ENCODE results near the gene ARHGAP15. TPM values are rescaled to one million over a fixed set of nuclear protein-coding genes. Genes with fewer than 3 reads are reported as not detected.

The ARHGAP15 gene
- total RNA-seq, 4 donors from 2014 or later, result 0.80 to 53.1 (median 12.7) TPM

GRCh38 chr2:143336719-143337210 lies 207.5 kb downstream of the ARHGAP15 start:
- DNase-seq, result no peak
- no peak for TF ChIP-seq POLR2A (IDR thresholded peaks at IDR 0.05)
- no peak for TF ChIP-seq EP300 (IDR thresholded peaks at IDR 0.05; ENCODE audit: low read depth)
- TF ChIP-seq CTCF (IDR thresholded peaks at IDR 0.05), result no peak
- TF ChIP-seq POLR2AphosphoS5 (IDR thresholded peaks at IDR 0.05), result no peak
- H3K4me1 ChIP-seq, result no peaks in the 10 kb centered on the region
- no peaks in the 10 kb centered on the region for H3K27me3 ChIP-seq
- no peaks in the 10 kb centered on the region for H3K9me3 ChIP-seq
- H3K36me3 ChIP-seq, result no peaks in the 10 kb centered on the region
- H3K4me3 ChIP-seq, result no peak overlapping the region
- in situ Hi-C loops (cut with MboI; ENCODE audit: low pct_ligation_motif_present in 1 of 4, low pct_unique_long_range_greater_than_20kb in 1 of 4, low sequenced_read_pairs in 3 of 4), result no loop called here
- H3K27ac ChIP-seq, result no peak overlapping the region
- intact Hi-C loops (cut with DNase I; ENCODE audit: low total_unique reads), result no loop called here
- WGBS, 2 donors (ENCODE audit: low coverage in 1 of 2), result 80 to 93% methylated on average over 1 of the region's 1 CpG

- no peaks in the 10 kb centered on the region for H3K4me1 ChIP-seq
- no peak overlapping the region for H3K4me3 ChIP-seq
- WGBS, 2 donors (ENCODE audit: low coverage in 1 of 2), result 93 to 100% methylated on average over 2 of the region's 2 CpGs
- H3K27me3 ChIP-seq, result no peaks in the 10 kb centered on the region
- TF ChIP-seq CTCF (IDR thresholded peaks at IDR 0.05), result no peak
- no peak for TF ChIP-seq EP300 (IDR thresholded peaks at IDR 0.05; ENCODE audit: low read depth)
- no peak for TF ChIP-seq POLR2AphosphoS5 (IDR thresholded peaks at IDR 0.05)
- TF ChIP-seq POLR2A (IDR thresholded peaks at IDR 0.05), result no peak
- H3K9me3 ChIP-seq, result no peaks in the 10 kb centered on the region
- in situ Hi-C loops (cut with MboI; ENCODE audit: low pct_ligation_motif_present in 1 of 4, low pct_unique_long_range_greater_than_20kb in 1 of 4, low sequenced_read_pairs in 3 of 4) (no loop called here), intact Hi-C loops (cut with DNase I; ENCODE audit: low total_unique reads) (no loop called here)
- DNase-seq, result no peak
- no peaks in the 10 kb centered on the region for H3K36me3 ChIP-seq
- no peak overlapping the region for H3K27ac ChIP-seq
Measured at GRCh38 chr2:143341478-143341877, 212.3 kb downstream of the ARHGAP15 start.

- Histone ChIP-seq H3K27ac (no peak overlapping the region), H3K27me3 (no peaks in the 10 kb centered on the region), H3K4me1 (no peaks in the 10 kb centered on the region), H3K9me3 (no peaks in the 10 kb centered on the region), H3K36me3 (no peaks in the 10 kb centered on the region), H3K4me3 (no peak overlapping the region)
- 94 to 100% methylated on average over 2 of the region's 2 CpGs for WGBS, 2 donors (ENCODE audit: low coverage in 1 of 2)
- TF ChIP-seq POLR2AphosphoS5 (IDR thresholded peaks at IDR 0.05) (no peak), EP300 (IDR thresholded peaks at IDR 0.05; ENCODE audit: low read depth) (no peak), CTCF (IDR thresholded peaks at IDR 0.05) (no peak), POLR2A (IDR thresholded peaks at IDR 0.05) (no peak)
- intact Hi-C loops (cut with DNase I; ENCODE audit: low total_unique reads) (no loop called here), in situ Hi-C loops (cut with MboI; ENCODE audit: low pct_ligation_motif_present in 1 of 4, low pct_unique_long_range_greater_than_20kb in 1 of 4, low sequenced_read_pairs in 3 of 4) (no loop called here)
- DNase-seq, result no peak
Measured at GRCh38 chr2:143344780-143345179, 215.6 kb downstream of the ARHGAP15 start.

- TF ChIP-seq POLR2A (IDR thresholded peaks at IDR 0.05) (no peak), EP300 (IDR thresholded peaks at IDR 0.05; ENCODE audit: low read depth) (no peak), CTCF (IDR thresholded peaks at IDR 0.05) (no peak), POLR2AphosphoS5 (IDR thresholded peaks at IDR 0.05) (no peak)
- no peaks in the 10 kb centered on the region for H3K36me3 ChIP-seq
- no peaks in the 10 kb centered on the region for H3K4me1 ChIP-seq
- intact Hi-C loops (cut with DNase I; ENCODE audit: low total_unique reads) (no loop called here), in situ Hi-C loops (cut with MboI; ENCODE audit: low pct_ligation_motif_present in 1 of 4, low pct_unique_long_range_greater_than_20kb in 1 of 4, low sequenced_read_pairs in 3 of 4) (no loop called here)
- H3K9me3 ChIP-seq, result no peaks in the 10 kb centered on the region
- no peaks in the 10 kb centered on the region for H3K27me3 ChIP-seq
- DNase-seq, result no peak
- H3K27ac ChIP-seq, result no peak overlapping the region
- WGBS, 2 donors (ENCODE audit: low coverage in 1 of 2), result 65 to 73% methylated on average over 9 of the region's 9 CpGs
- H3K4me3 ChIP-seq, result no peak overlapping the region
Measured at GRCh38 chr2:143345887-143346787, 216.9 kb downstream of the ARHGAP15 start.

All from transverse colon (tissue), 4 donors.